WTC11 (cell line): ENCODE measurements around the gene MCCC1. TPM values are rescaled to one million over a fixed set of nuclear protein-coding genes. Genes with fewer than 3 reads are reported as not detected.

Experiments used
- ATAC-seq: fragments of 200-7000 bp; cut with Tn5 transposase; 2 replicates; pipeline ENCODE4 v1.10.0; 2021; ENCODE audit warnings: mild to moderate bottlenecking, moderate library complexity
- Bru-seq: library from RNA; stranded (reverse); fragments of 400-500 nt; gene quantifications from one replicate; lab custom pipeline; 2021; lab: Mats Ljungman, UMichigan
- CTCF ChIA-PET: fragments of 300-600 bp; sonication (Branson Sonifier 250); formaldehyde crosslinking; loops from one replicate; lab custom pipeline; 2021; ENCODE audit warnings: antibody characterized with exemption; lab: Charles Lee
- POLR2A ChIA-PET: fragments of 350-600 bp; sonication (Branson Sonifier 250); formaldehyde crosslinking; loops from one replicate; lab custom pipeline; 2021; ENCODE audit warnings: antibody characterized with exemption; lab: Charles Lee
- DNase-seq: peaks from one replicate; pipeline ENCODE4 v3.0.0; 2021; ENCODE audit warnings: low spot score
- H3K27ac Mint-ChIP-seq: 2 replicates; pipeline ENCODE4 v1.8.0; 2021; ENCODE audit warnings: mixed read lengths
- H3K27me3 Mint-ChIP-seq: 2 replicates; pipeline ENCODE4 v1.8.0; 2021; ENCODE audit warnings: low read depth, mild to moderate bottlenecking, moderate library complexity, mixed read lengths
- H3K36me3 Mint-ChIP-seq: 2 replicates; pipeline ENCODE4 v1.8.0; 2021; ENCODE audit warnings: mixed read lengths
- H3K4me1 Mint-ChIP-seq: 2 replicates; pipeline ENCODE4 v1.8.0; 2022; ENCODE audit warnings: mixed read lengths
- H3K4me3 Mint-ChIP-seq: 2 replicates; pipeline ENCODE4 v1.8.0; 2021; ENCODE audit warnings: mild to moderate bottlenecking, moderate library complexity, mixed read lengths
- H3K9me3 Mint-ChIP-seq: 2 replicates; pipeline ENCODE4 v1.8.0; 2021; ENCODE audit warnings: mixed read lengths
- ATF1 ChIP-seq: sonication (generic); formaldehyde crosslinking; IDR thresholded peaks from 2 replicates; pipeline ENCODE4 v1.8.1; 2023; ENCODE audit warnings: mild to moderate bottlenecking, moderate library complexity, missing genetic modification reagents
- CBFB ChIP-seq: sonication (generic); formaldehyde crosslinking; IDR thresholded peaks from 2 replicates; pipeline ENCODE4 v1.8.1; 2022; ENCODE audit warnings: mild to moderate bottlenecking, low read depth, missing genetic modification reagents
- CREM ChIP-seq: sonication (generic); formaldehyde crosslinking; IDR thresholded peaks from 2 replicates; pipeline ENCODE4 v1.8.1; 2022; ENCODE audit warnings: mild to moderate bottlenecking, missing genetic modification reagents, moderate library complexity
- FOXP1 ChIP-seq: sonication (generic); formaldehyde crosslinking; IDR thresholded peaks from 2 replicates; pipeline ENCODE4 v1.8.0; 2022; ENCODE audit warnings: missing genetic modification reagents, mild to moderate bottlenecking, moderate library complexity, borderline replicate concordance
- GABPB1 ChIP-seq: sonication (generic); formaldehyde crosslinking; IDR thresholded peaks from 2 replicates; pipeline ENCODE4 v1.8.1; 2023; ENCODE audit warnings: mild to moderate bottlenecking, missing genetic modification reagents
- HMGA2 ChIP-seq: fragments of 250-450 bp; sonication (Bioruptor Pico); IDR thresholded peaks from 2 replicates; pipeline ENCODE4 v1.4.0; 2021; ENCODE audit warnings: mild to moderate bottlenecking, moderate library complexity
- IRF1 ChIP-seq: sonication (generic); formaldehyde crosslinking; IDR thresholded peaks from 2 replicates; pipeline ENCODE4 v1.8.0; 2023; ENCODE audit warnings: missing genetic modification reagents
- NFYB ChIP-seq: sonication (generic); formaldehyde crosslinking; conservative IDR thresholded peaks from 2 replicates; pipeline ENCODE4 v1.8.0; 2022; ENCODE audit warnings: low read depth, missing genetic modification reagents
- NR1H2 ChIP-seq: sonication (generic); formaldehyde crosslinking; IDR thresholded peaks from 2 replicates; pipeline ENCODE4 v1.9.0; 2021; ENCODE audit warnings: mild to moderate bottlenecking, moderate library complexity, missing genetic modification reagents
- NR3C1 ChIP-seq: sonication (generic); formaldehyde crosslinking; conservative IDR thresholded peaks from 2 replicates; pipeline ENCODE4 v1.8.1; 2023; ENCODE audit warnings: low read depth, mild to moderate bottlenecking, missing genetic modification reagents
- PREB ChIP-seq: sonication (generic); formaldehyde crosslinking; IDR thresholded peaks from 2 replicates; pipeline ENCODE4 v1.8.1; 2022; ENCODE audit warnings: mild to moderate bottlenecking, missing genetic modification reagents, moderate library complexity, borderline replicate concordance
- PRRX2 ChIP-seq: fragments of 250-450 bp; sonication (Bioruptor Pico); IDR thresholded peaks from 2 replicates; pipeline ENCODE4 v1.8.0; 2021; ENCODE audit warnings: mild to moderate bottlenecking
- TCF7 ChIP-seq: sonication (generic); formaldehyde crosslinking; IDR thresholded peaks from 2 replicates; pipeline ENCODE4 v1.8.0; 2022; ENCODE audit warnings: mild to moderate bottlenecking, low read depth, missing genetic modification reagents, moderate library complexity
- TEAD1 ChIP-seq: sonication (generic); formaldehyde crosslinking; IDR thresholded peaks from 2 replicates; pipeline ENCODE4 v1.8.0; 2022; ENCODE audit warnings: mild to moderate bottlenecking, missing genetic modification reagents
- TEAD4 ChIP-seq: sonication (generic); formaldehyde crosslinking; IDR thresholded peaks from 2 replicates; pipeline ENCODE4 v1.8.0; 2022; ENCODE audit warnings: mild to moderate bottlenecking, missing genetic modification reagents
- TP53 ChIP-seq: sonication (generic); formaldehyde crosslinking; IDR thresholded peaks from 2 replicates; pipeline ENCODE4 v1.8.1; 2023; ENCODE audit warnings: mild to moderate bottlenecking, missing genetic modification reagents
- ZNF121 ChIP-seq: sonication (generic); formaldehyde crosslinking; IDR thresholded peaks from 2 replicates; pipeline ENCODE4 v1.8.0; 2023; ENCODE audit warnings: missing genetic modification reagents
- ZNF423 ChIP-seq: fragments of 250-450 bp; sonication (Bioruptor Pico); IDR thresholded peaks from 2 replicates; pipeline ENCODE4 v2.1.2; 2022; ENCODE audit warnings: mild to moderate bottlenecking, moderate library complexity
- ZSCAN18 ChIP-seq: fragments of 250-450 bp; sonication (Bioruptor Pico); IDR thresholded peaks from 2 replicates; pipeline ENCODE4 v2.1.2; 2022; ENCODE audit warnings: mild to moderate bottlenecking, moderate library complexity
- long read RNA-seq, 3 experiments: library from RNA in 1 of 3; library from capped mRNA in 1 of 3; library from polyadenylated mRNA in 1 of 3; unstranded in 2 of 3; stranded (forward) in 1 of 3; transcript quantifications; one replicate each; pipeline ENCODE4 v2.0.0, GENCODE V29; 2021
- total RNA-seq: library from RNA; stranded (reverse); gene quantifications from 3 replicates; pipeline ENCODE4 v1.2.3, GENCODE V29; 2021
- TF ChIP-seq, protein P1 (sequence below): sonication (generic); formaldehyde crosslinking; IDR thresholded peaks from 2 replicates; pipeline ENCODE4 v1.8.0; 2022; ENCODE audit warnings: mild to moderate bottlenecking, missing genetic modification reagents
- TF ChIP-seq, protein P2 (sequence below): sonication (generic); formaldehyde crosslinking; IDR thresholded peaks from 2 replicates; pipeline ENCODE4 v1.8.0; 2022; ENCODE audit warnings: mild to moderate bottlenecking, missing genetic modification reagents
- TF ChIP-seq, protein P3 (sequence below): sonication (generic); formaldehyde crosslinking; IDR thresholded peaks from 2 replicates; pipeline ENCODE4 v1.8.0; 2022; ENCODE audit warnings: mild to moderate bottlenecking, missing genetic modification reagents
- TF ChIP-seq, protein P4 (sequence below): sonication (generic); formaldehyde crosslinking; IDR thresholded peaks from 2 replicates; pipeline ENCODE4 v1.8.1; 2023; ENCODE audit warnings: mild to moderate bottlenecking, missing genetic modification reagents, borderline replicate concordance
- TF ChIP-seq, protein P5 (sequence below): sonication (generic); formaldehyde crosslinking; IDR thresholded peaks from 2 replicates; pipeline ENCODE4 v1.8.1; 2023; ENCODE audit warnings: mild to moderate bottlenecking, missing genetic modification reagents, moderate library complexity

The MCCC1 gene
- total RNA-seq (19.5 to 21.9 TPM (median 19.9 TPM) in 3 replicates), Bru-seq, nascent RNA (percentile 70 among the genes with signal in this experiment)
- long read RNA-seq, experiment 1, transcript MCCC1-201 (19 exons, 2,545 nt) = major isoform, 58 of 85 reads
- long read RNA-seq, experiment 1, partial matches to known transcripts = 10 of 85 reads
- long read RNA-seq, experiment 1, other reads (novel, unspliced or antisense) = 15 of 85 reads
- long read RNA-seq, experiment 2, partial matches to known transcripts = 6 of 20 reads
- long read RNA-seq, experiment 2, other reads (novel, unspliced or antisense) = 9 of 20 reads
- long read RNA-seq, experiment 3, transcript MCCC1-201 (19 exons, 2,545 nt) = major isoform, 13 of 28 reads
- long read RNA-seq, experiment 3, partial matches to known transcripts = 8 of 28 reads
- long read RNA-seq, experiment 3, other reads (novel, unspliced or antisense) = 7 of 28 reads

- Mint-ChIP-seq H3K9me3 (peaks cover 8% of the 10 kb centered on the region), H3K27me3 (no peaks in the 10 kb centered on the region), H3K36me3 (peaks cover 4% of the 10 kb centered on the region), H3K4me1 (peaks cover 18% of the 10 kb centered on the region), H3K27ac (peak within 1 kb of the TSS; percentile 97), H3K4me3 (peak within 1 kb of the TSS; percentile 96)
- ATAC-seq (peak; percentile 99), DNase-seq (peak; percentile 98)
- ChIA-PET CTCF (interaction anchor here (0.6 to 5.2 kb wide), 6 partner anchors 14 to 190 kb away, joined by 3 to 45 read pairs (median 4); no protein-coding TSS in a partner anchor), POLR2A (interaction anchor here (1.4 kb wide), 1 partner anchor 17 kb away, joined by 3 read pairs; no protein-coding TSS in a partner anchor)
- peak; percentile 97 for TF ChIP-seq NFYB (CRISPR knock-in tag)
- TF ChIP-seq, protein P1, sequence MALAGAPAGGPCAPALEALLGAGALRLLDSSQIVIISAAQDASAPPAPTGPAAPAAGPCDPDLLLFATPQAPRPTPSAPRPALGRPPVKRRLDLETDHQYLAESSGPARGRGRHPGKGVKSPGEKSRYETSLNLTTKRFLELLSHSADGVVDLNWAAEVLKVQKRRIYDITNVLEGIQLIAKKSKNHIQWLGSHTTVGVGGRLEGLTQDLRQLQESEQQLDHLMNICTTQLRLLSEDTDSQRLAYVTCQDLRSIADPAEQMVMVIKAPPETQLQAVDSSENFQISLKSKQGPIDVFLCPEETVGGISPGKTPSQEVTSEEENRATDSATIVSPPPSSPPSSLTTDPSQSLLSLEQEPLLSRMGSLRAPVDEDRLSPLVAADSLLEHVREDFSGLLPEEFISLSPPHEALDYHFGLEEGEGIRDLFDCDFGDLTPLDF (CRISPR knock-in tag) = no peak
- peak; percentile 62 for TF ChIP-seq GABPB1 (CRISPR knock-in tag)
- TF ChIP-seq FOXP1 (CRISPR knock-in tag) = peak; percentile 96; the same call in 1 of the 2 replicates
- no peak for TF ChIP-seq TP53 (CRISPR knock-in tag)
- 0 out of 2 replicates have a peak, but pooled peaks have one; percentile 23 for TF ChIP-seq TCF7 (CRISPR knock-in tag)
- TF ChIP-seq, protein P2, sequence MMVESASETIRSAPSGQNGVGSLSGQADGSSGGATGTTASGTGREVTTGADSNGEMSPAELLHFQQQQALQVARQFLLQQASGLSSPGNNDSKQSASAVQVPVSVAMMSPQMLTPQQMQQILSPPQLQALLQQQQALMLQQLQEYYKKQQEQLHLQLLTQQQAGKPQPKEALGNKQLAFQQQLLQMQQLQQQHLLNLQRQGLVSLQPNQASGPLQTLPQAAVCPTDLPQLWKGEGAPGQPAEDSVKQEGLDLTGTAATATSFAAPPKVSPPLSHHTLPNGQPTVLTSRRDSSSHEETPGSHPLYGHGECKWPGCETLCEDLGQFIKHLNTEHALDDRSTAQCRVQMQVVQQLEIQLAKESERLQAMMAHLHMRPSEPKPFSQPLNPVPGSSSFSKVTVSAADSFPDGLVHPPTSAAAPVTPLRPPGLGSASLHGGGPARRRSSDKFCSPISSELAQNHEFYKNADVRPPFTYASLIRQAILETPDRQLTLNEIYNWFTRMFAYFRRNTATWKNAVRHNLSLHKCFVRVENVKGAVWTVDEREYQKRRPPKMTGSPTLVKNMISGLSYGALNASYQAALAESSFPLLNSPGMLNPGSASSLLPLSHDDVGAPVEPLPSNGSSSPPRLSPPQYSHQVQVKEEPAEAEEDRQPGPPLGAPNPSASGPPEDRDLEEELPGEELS (CRISPR knock-in tag) = peak; percentile 91
- TF ChIP-seq, protein P3, sequence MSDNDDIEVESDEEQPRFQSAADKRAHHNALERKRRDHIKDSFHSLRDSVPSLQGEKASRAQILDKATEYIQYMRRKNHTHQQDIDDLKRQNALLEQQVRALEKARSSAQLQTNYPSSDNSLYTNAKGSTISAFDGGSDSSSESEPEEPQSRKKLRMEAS = peak; percentile 93
- TF ChIP-seq PREB (CRISPR knock-in tag) = no peak
- 0 out of 2 replicates have a peak, but pooled peaks have one; percentile 4 for TF ChIP-seq CBFB (CRISPR knock-in tag)
- TF ChIP-seq IRF1 (CRISPR knock-in tag) = no peak
- TF ChIP-seq, protein P4, sequence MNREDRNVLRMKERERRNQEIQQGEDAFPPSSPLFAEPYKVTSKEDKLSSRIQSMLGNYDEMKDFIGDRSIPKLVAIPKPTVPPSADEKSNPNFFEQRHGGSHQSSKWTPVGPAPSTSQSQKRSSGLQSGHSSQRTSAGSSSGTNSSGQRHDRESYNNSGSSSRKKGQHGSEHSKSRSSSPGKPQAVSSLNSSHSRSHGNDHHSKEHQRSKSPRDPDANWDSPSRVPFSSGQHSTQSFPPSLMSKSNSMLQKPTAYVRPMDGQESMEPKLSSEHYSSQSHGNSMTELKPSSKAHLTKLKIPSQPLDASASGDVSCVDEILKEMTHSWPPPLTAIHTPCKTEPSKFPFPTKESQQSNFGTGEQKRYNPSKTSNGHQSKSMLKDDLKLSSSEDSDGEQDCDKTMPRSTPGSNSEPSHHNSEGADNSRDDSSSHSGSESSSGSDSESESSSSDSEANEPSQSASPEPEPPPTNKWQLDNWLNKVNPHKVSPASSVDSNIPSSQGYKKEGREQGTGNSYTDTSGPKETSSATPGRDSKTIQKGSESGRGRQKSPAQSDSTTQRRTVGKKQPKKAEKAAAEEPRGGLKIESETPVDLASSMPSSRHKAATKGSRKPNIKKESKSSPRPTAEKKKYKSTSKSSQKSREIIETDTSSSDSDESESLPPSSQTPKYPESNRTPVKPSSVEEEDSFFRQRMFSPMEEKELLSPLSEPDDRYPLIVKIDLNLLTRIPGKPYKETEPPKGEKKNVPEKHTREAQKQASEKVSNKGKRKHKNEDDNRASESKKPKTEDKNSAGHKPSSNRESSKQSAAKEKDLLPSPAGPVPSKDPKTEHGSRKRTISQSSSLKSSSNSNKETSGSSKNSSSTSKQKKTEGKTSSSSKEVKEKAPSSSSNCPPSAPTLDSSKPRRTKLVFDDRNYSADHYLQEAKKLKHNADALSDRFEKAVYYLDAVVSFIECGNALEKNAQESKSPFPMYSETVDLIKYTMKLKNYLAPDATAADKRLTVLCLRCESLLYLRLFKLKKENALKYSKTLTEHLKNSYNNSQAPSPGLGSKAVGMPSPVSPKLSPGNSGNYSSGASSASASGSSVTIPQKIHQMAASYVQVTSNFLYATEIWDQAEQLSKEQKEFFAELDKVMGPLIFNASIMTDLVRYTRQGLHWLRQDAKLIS (CRISPR knock-in tag) = no peak
- no peak for TF ChIP-seq TEAD4 (CRISPR knock-in tag)
- no peak for TF ChIP-seq NR1H2 (CRISPR knock-in tag)
- TF ChIP-seq, protein P5, sequence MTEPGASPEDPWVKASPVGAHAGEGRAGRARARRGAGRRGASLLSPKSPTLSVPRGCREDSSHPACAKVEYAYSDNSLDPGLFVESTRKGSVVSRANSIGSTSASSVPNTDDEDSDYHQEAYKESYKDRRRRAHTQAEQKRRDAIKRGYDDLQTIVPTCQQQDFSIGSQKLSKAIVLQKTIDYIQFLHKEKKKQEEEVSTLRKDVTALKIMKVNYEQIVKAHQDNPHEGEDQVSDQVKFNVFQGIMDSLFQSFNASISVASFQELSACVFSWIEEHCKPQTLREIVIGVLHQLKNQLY (CRISPR knock-in tag) = no peak
- TF ChIP-seq CREM (CRISPR knock-in tag) = no peak; the same call in 1 of the 2 replicates
- TF ChIP-seq ZNF121 (CRISPR knock-in tag) = no peak
- peak; percentile 92; the same call in 1 of the 2 replicates for TF ChIP-seq TEAD1 (CRISPR knock-in tag)
- no peak for TF ChIP-seq ZSCAN18
- TF ChIP-seq NR3C1 (CRISPR knock-in tag) = no peak
- TF ChIP-seq ZNF423 (CRISPR knock-in tag) = no peak
- TF ChIP-seq PRRX2 (CRISPR knock-in tag) = no peak
- peak; percentile 86 for TF ChIP-seq ATF1 (CRISPR knock-in tag)
- no peak for TF ChIP-seq HMGA2 (CRISPR knock-in tag)
Observed at GRCh38 chr3:183099026-183099837, at the start of gene MCCC1. Gene MCCC1 (minus strand): TSS chr3:183099496. CDS start chr3:183099440, 56 bp downstream.
